ENCODE data around the gene VRK1.

- TF ChIP-seq RFX5 (IDR thresholded peaks at IDR 0.05; ENCODE audit: borderline replicate concordance, low read depth, low read length) (no peak), CTCF (IDR thresholded peaks at IDR 0.05; ENCODE audit: control extremely low read depth in 1 of 3, insufficient read depth in 1 of 3, low read depth in 1 of 3, low read length in 3 of 3) (no peak), CHD2 (IDR thresholded peaks at IDR 0.05; ENCODE audit: low read length) (no peak), ATF3 (IDR thresholded peaks at IDR 0.05; ENCODE audit: insufficient read depth, low read depth, low read length) (no peak), CEBPB (IDR thresholded peaks at IDR 0.05; ENCODE audit: low read depth, low read length) (no peak), POLR2AphosphoS5 (IDR thresholded peaks at IDR 0.05; ENCODE audit: low read depth, low read length) (no peak), SIN3A (conservative IDR thresholded peaks at IDR 0.05 in 1 of 2, IDR thresholded peaks at IDR 0.05 in 1 of 2; ENCODE audit: low read depth in 1 of 2, low read length in 2 of 2) (no peak), KDM1A (IDR thresholded peaks at IDR 0.05; ENCODE audit: borderline replicate concordance, low read length) (no peak), SP4 (IDR thresholded peaks at IDR 0.05; ENCODE audit: low read length) (no peak), POLR2A (IDR thresholded peaks at IDR 0.05; ENCODE audit: control extremely low read depth in 1 of 2, low read depth in 2 of 2, low read length in 2 of 2) (no peak), GTF2F1 (IDR thresholded peaks at IDR 0.05; ENCODE audit: borderline replicate concordance, low read depth, low read length) (no peak), EZH2 (IDR thresholded peaks at IDR 0.05; ENCODE audit: low read depth, low read length, severe bottlenecking) (no peak)
These were observed 123.6 kb downstream of the VRK1 start for GRCh38 chr14:96920820-96921219.

Data from H1 (cell line).